Measurements from ENCODE around the gene GIMAP1.
A peak's percentile ranks its signal among the peaks of the same experiment; 100 is the strongest.

GIMAP1 gene

GRCh38 chr7:150715293-150715692, 1.1 kb upstream of the GIMAP1 start:
- Mint-ChIP-seq H3K9me3 (peaks cover 17% of the 10 kb centered on the region), H3K27me3 (no peaks in the 10 kb centered on the region), H3K36me3 (ENCODE audit: low read depth) (peaks cover 27% of the 10 kb centered on the region), H3K27ac (peak overlapping the region; percentile 92), H3K4me3 (peak overlapping the region; percentile 85), H3K4me1 (ENCODE audit: low read depth) (peaks cover 49% of the 10 kb centered on the region)

GRCh38 chr7:150715738-150716137, 675 bp upstream of the GIMAP1 start:
- H3K27me3 Mint-ChIP-seq = no peaks in the 10 kb centered on the region
- H3K4me3 Mint-ChIP-seq = peak overlapping the region; percentile 85
- H3K36me3 Mint-ChIP-seq (ENCODE audit: low read depth) = peaks cover 30% of the 10 kb centered on the region
- peaks cover 50% of the 10 kb centered on the region for H3K4me1 Mint-ChIP-seq (ENCODE audit: low read depth)
- peak overlapping the region; percentile 92 for H3K27ac Mint-ChIP-seq
- H3K9me3 Mint-ChIP-seq = peaks cover 17% of the 10 kb centered on the region

GRCh38 chr7:150716939-150717338, 526 bp downstream of the GIMAP1 start:
- Mint-ChIP-seq H3K4me3 (peak overlapping the region; percentile 85), H3K36me3 (ENCODE audit: low read depth) (peaks cover 39% of the 10 kb centered on the region), H3K4me1 (ENCODE audit: low read depth) (peaks cover 62% of the 10 kb centered on the region), H3K27me3 (no peaks in the 10 kb centered on the region), H3K9me3 (peaks cover 17% of the 10 kb centered on the region), H3K27ac (peak overlapping the region; percentile 92)

GRCh38 chr7:150717814-150718420, 1.5 kb downstream of the GIMAP1 start:
- Mint-ChIP-seq H3K27ac (peak overlapping the region; percentile 92), H3K9me3 (peaks cover 11% of the 10 kb centered on the region)

GRCh38 chr7:150719436-150719835, 3.0 kb downstream of the GIMAP1 start:
- H3K9me3 Mint-ChIP-seq = peaks cover 2% of the 10 kb centered on the region
- peak overlapping the region; percentile 92 for H3K27ac Mint-ChIP-seq
- H3K4me3 Mint-ChIP-seq = peak overlapping the region; percentile 85
- peaks cover 78% of the 10 kb centered on the region for H3K4me1 Mint-ChIP-seq (ENCODE audit: low read depth)
- H3K27me3 Mint-ChIP-seq = no peaks in the 10 kb centered on the region
- peaks cover 49% of the 10 kb centered on the region for H3K36me3 Mint-ChIP-seq (ENCODE audit: low read depth)

More at GRCh38 chr7:150717814-150718420, 1.5 kb downstream of the GIMAP1 start:
- peak overlapping the region; percentile 85 for H3K4me3 Mint-ChIP-seq
- peaks cover 45% of the 10 kb centered on the region for H3K36me3 Mint-ChIP-seq (ENCODE audit: low read depth)
- H3K4me1 Mint-ChIP-seq (ENCODE audit: low read depth) = peaks cover 71% of the 10 kb centered on the region
- H3K27me3 Mint-ChIP-seq = no peaks in the 10 kb centered on the region

- Mint-ChIP-seq H3K4me1 (ENCODE audit: low read depth) (peaks cover 71% of the 10 kb centered on the region), H3K27ac (peak overlapping the region; percentile 92), H3K4me3 (peak overlapping the region; percentile 85), H3K9me3 (no peaks in the 10 kb centered on the region), H3K36me3 (ENCODE audit: low read depth) (peaks cover 51% of the 10 kb centered on the region), H3K27me3 (no peaks in the 10 kb centered on the region)
Observed at GRCh38 chr7:150719960-150720891, 3.8 kb downstream of the GIMAP1 start.

GRCh38 chr7:150721970-150722373, 5.6 kb downstream of the GIMAP1 start:
- H3K36me3 Mint-ChIP-seq (ENCODE audit: low read depth) = peaks cover 63% of the 10 kb centered on the region
- peak overlapping the region; percentile 24 for H3K27ac Mint-ChIP-seq
- H3K4me3 Mint-ChIP-seq = peak overlapping the region; percentile 24
- peaks cover 66% of the 10 kb centered on the region for H3K4me1 Mint-ChIP-seq (ENCODE audit: low read depth)
- no peaks in the 10 kb centered on the region for H3K27me3 Mint-ChIP-seq
- H3K9me3 Mint-ChIP-seq = peaks cover 10% of the 10 kb centered on the region

GRCh38 chr7:150722431-150722931, 6.1 kb downstream of the GIMAP1 start:
- Mint-ChIP-seq H3K27ac (peak overlapping the region; percentile 36), H3K4me1 (ENCODE audit: low read depth) (peaks cover 66% of the 10 kb centered on the region), H3K4me3 (peak overlapping the region; percentile 28), H3K36me3 (ENCODE audit: low read depth) (peaks cover 68% of the 10 kb centered on the region), H3K9me3 (peaks cover 10% of the 10 kb centered on the region), H3K27me3 (no peaks in the 10 kb centered on the region)

GRCh38 chr7:150723467-150723866, 7.1 kb downstream of the GIMAP1 start:
- Mint-ChIP-seq H3K4me1 (ENCODE audit: low read depth) (peaks cover 57% of the 10 kb centered on the region), H3K27ac (peak overlapping the region; percentile 50), H3K27me3 (no peaks in the 10 kb centered on the region), H3K9me3 (peaks cover 20% of the 10 kb centered on the region), H3K36me3 (ENCODE audit: low read depth) (peaks cover 77% of the 10 kb centered on the region), H3K4me3 (no peak overlapping the region)

- H3K4me3 Mint-ChIP-seq = no peak overlapping the region
- H3K4me1 Mint-ChIP-seq (ENCODE audit: low read depth) = peaks cover 59% of the 10 kb centered on the region
- peak overlapping the region; percentile 10 for H3K27ac Mint-ChIP-seq
- peaks cover 26% of the 10 kb centered on the region for H3K9me3 Mint-ChIP-seq
- H3K27me3 Mint-ChIP-seq = no peaks in the 10 kb centered on the region
- peaks cover 52% of the 10 kb centered on the region for H3K36me3 Mint-ChIP-seq (ENCODE audit: low read depth)
Observed at GRCh38 chr7:150727381-150727780, 11.0 kb downstream of the GIMAP1 start.

GRCh38 chr7:150728011-150728410, 11.6 kb downstream of the GIMAP1 start:
- peaks cover 46% of the 10 kb centered on the region for H3K36me3 Mint-ChIP-seq (ENCODE audit: low read depth)
- H3K4me1 Mint-ChIP-seq (ENCODE audit: low read depth) = peaks cover 59% of the 10 kb centered on the region
- no peak overlapping the region for H3K4me3 Mint-ChIP-seq
- H3K9me3 Mint-ChIP-seq = peaks cover 26% of the 10 kb centered on the region
- H3K27me3 Mint-ChIP-seq = no peaks in the 10 kb centered on the region
- H3K27ac Mint-ChIP-seq = no peak overlapping the region

GRCh38 chr7:150728609-150729008, 12.2 kb downstream of the GIMAP1 start:
- Mint-ChIP-seq H3K36me3 (ENCODE audit: low read depth) (peaks cover 40% of the 10 kb centered on the region), H3K27ac (peak overlapping the region; percentile 43), H3K9me3 (peaks cover 26% of the 10 kb centered on the region), H3K27me3 (no peaks in the 10 kb centered on the region), H3K4me3 (peak overlapping the region; percentile 2), H3K4me1 (ENCODE audit: low read depth) (peaks cover 59% of the 10 kb centered on the region)

GRCh38 chr7:150731916-150732315, 15.5 kb downstream of the GIMAP1 start:
- Mint-ChIP-seq H3K27ac (peak overlapping the region; percentile 96), H3K4me1 (ENCODE audit: low read depth) (peaks cover 81% of the 10 kb centered on the region), H3K27me3 (no peaks in the 10 kb centered on the region), H3K36me3 (ENCODE audit: low read depth) (peaks cover 22% of the 10 kb centered on the region), H3K4me3 (peak overlapping the region; percentile 74), H3K9me3 (peaks cover 17% of the 10 kb centered on the region)

- Mint-ChIP-seq H3K27ac (peak overlapping the region; percentile 96), H3K4me3 (peak overlapping the region; percentile 74), H3K4me1 (ENCODE audit: low read depth) (peaks cover 86% of the 10 kb centered on the region), H3K27me3 (no peaks in the 10 kb centered on the region), H3K9me3 (peaks cover 12% of the 10 kb centered on the region), H3K36me3 (ENCODE audit: low read depth) (peaks cover 13% of the 10 kb centered on the region)
Observed at GRCh38 chr7:150732786-150733481, 16.5 kb downstream of the GIMAP1 start.
